Stimulated activated effector memory CD8-positive, alpha-beta T cell treated with anti-CD3 and anti-CD28 coated beads, Interleukin-12 subunit alpha, Interleukin-12 subunit beta, amount 100 ng/mL, for 72 hours (primary cell): Measurements from ENCODE around the gene SFMBT1.
A peak's percentile ranks its signal among the peaks of the same experiment; 100 is the strongest.

Experiments
- ATAC-seq: fragments of 150-1000 bp; cut with Tn5 transposase; 2 replicates; pipeline ENCODE4 v1.10.0; 2021
- DNase-seq, 2 donors: peaks; one replicate each; pipeline ENCODE4 v3.0.0; 2021 to 2022; ENCODE audit warnings: low spot score in 2 of 2
- H3K27ac Mint-ChIP-seq: one replicate; pipeline ENCODE4 v1.8.0; 2022; ENCODE audit warnings: mild to moderate bottlenecking, mixed read lengths
- H3K36me3 Mint-ChIP-seq: one replicate; pipeline ENCODE4 v1.8.0; 2022; ENCODE audit warnings: mild to moderate bottlenecking, mixed read lengths
- H3K4me1 Mint-ChIP-seq: one replicate; pipeline ENCODE4 v1.8.0; 2022; ENCODE audit warnings: mixed read lengths
- H3K4me3 Mint-ChIP-seq: one replicate; pipeline ENCODE4 v1.8.0; 2022; ENCODE audit warnings: mild to moderate bottlenecking, mixed read lengths
- H3K9me3 Mint-ChIP-seq: one replicate; pipeline ENCODE4 v1.8.0; 2022; ENCODE audit warnings: mixed read lengths

SFMBT1 gene

DNA sequence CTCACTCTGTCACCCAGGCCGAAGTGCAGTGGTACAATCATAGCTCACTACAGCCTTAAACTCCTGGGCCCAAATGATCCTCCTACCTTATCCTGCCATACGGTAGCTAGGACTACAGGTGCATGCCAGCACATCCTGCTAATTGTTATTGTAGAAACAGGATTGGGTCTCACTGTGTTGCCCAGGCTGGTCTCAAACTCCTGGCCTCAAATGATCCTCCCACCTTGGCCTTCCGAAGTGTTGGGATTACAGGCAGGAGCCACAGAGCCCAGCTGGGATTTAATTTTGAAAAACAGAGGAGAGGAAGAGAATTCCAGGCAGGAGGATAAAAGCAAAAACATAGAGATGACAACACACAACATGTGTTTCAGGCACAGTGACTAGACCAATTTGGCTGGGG lies 40.5 kb downstream of the SFMBT1 start:
- Mint-ChIP-seq H3K36me3 (no peaks in the 10 kb centered on the region), H3K27ac (peak overlapping the region; percentile 23)

DNA sequence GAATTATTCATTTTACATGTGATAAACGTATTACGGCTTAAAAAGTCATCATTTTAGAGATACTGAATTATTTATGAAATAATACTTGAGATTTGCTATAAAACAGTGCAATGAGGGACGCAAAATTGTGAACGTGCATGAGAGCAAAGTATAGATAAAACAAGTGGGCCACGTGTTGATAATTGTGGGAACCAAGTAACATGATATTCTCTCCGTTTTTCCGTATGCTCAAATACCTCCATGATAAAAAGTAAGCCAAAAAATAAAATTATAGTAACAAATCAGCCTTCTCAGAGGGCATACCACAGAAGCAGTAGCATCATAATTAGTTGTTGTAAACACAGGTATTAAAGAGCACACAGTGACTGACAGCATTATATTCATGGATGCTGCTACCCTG lies 42.6 kb downstream of the SFMBT1 start:
- ATAC-seq (no peak), DNase-seq (no peak)
- Mint-ChIP-seq H3K4me1 (peaks cover 18% of the 10 kb centered on the region), H3K36me3 (no peaks in the 10 kb centered on the region), H3K27ac (no peak overlapping the region), H3K4me3 (no peak overlapping the region), H3K9me3 (no peaks in the 10 kb centered on the region)

More for the DNA sequence above, 40.5 kb downstream of the SFMBT1 start:
- H3K4me3 Mint-ChIP-seq: no peak overlapping the region
- no peaks in the 10 kb centered on the region for H3K9me3 Mint-ChIP-seq
- ATAC-seq (no peak), DNase-seq (no peak)
- peaks cover 23% of the 10 kb centered on the region for H3K4me1 Mint-ChIP-seq

DNA sequence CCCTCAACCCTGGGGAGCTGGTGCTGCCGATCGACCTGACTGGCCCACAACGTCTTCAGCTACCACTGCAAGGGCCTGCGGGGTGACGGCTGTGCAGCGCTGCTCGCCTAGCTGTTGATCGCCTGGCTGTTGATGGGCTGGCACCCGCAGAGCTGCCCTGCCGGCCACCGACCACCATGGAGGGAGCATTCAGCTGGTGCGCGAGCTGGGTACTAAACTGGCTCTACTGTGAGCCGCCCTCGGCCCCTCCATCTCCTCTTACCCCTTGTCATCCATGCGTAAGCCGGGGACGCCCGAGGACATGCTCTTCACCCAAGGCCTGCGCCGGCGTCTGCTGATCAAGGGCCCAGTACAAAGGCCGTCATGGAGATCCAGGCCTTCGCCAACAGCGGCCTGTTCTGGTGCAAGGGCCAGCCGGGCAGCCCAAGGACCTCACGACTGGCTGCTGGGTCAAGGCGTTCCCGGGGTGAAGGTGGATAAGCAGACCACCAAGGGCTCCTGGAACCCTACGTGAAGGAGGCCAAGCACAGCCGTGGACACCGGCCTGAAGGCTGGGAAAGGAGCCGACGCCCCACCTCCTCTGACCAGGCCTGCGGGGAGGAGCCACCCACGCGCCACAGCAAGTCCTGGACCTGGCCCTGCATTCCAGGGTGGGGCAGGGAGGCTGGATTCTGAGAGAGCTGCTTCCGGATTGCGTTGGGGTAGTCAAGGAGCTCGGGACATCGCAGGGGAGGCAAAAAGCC lies 46.9 kb downstream of the SFMBT1 start:
- DNase-seq (no peak), ATAC-seq (no peak)
- Mint-ChIP-seq H3K27ac (no peak overlapping the region), H3K4me1 (peaks cover under 1% of the 10 kb centered on the region), H3K9me3 (no peaks in the 10 kb centered on the region), H3K36me3 (no peaks in the 10 kb centered on the region), H3K4me3 (no peak overlapping the region)

DNA sequence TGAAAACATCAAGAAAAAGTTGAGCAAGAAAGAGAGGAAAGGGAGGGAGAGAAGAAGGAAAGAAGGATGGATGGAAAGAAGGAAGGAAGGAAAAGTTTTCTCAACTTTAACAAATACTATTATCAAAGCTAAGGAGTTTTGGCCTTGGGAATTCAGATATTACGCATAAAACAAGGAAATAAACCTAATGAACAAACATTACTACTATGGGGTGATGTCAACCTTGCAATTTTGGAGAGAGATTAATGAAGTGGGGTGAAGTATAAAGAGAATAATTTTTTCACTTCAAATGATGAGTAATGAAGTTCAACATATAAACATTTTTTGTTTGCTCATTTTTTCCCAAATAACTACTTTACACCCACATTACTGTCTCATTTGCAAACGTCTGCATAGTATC lies 55.2 kb downstream of the SFMBT1 start:
- H3K4me3 Mint-ChIP-seq: no peak overlapping the region
- no peak overlapping the region for H3K27ac Mint-ChIP-seq
- ATAC-seq (no peak), DNase-seq (no peak)
- no peaks in the 10 kb centered on the region for H3K9me3 Mint-ChIP-seq
- H3K36me3 Mint-ChIP-seq: no peaks in the 10 kb centered on the region
- peaks cover 24% of the 10 kb centered on the region for H3K4me1 Mint-ChIP-seq

DNA sequence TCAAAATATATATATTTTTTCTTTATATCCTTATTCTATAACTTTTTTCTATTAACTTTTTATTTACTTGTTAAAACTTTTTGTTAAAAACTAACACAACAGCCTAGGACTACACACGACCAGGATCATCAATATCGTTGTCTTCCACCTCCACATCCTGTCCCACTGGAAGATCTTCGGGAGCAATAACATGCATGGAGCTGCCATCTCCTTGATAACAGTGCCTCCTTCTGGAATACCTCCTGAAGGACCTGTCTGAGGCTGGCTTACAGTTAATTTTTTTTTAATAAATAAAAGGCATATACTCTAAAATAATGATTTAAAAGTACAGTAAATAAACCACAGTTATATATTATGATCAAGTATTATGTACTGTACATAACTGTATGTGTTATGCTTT lies 58.9 kb downstream of the SFMBT1 start:
- ATAC-seq (no peak), DNase-seq (no peak)
- Mint-ChIP-seq H3K36me3 (peaks cover 6% of the 10 kb centered on the region), H3K27ac (no peak overlapping the region), H3K4me3 (no peak overlapping the region), H3K9me3 (no peaks in the 10 kb centered on the region), H3K4me1 (peaks cover 33% of the 10 kb centered on the region)

DNA sequence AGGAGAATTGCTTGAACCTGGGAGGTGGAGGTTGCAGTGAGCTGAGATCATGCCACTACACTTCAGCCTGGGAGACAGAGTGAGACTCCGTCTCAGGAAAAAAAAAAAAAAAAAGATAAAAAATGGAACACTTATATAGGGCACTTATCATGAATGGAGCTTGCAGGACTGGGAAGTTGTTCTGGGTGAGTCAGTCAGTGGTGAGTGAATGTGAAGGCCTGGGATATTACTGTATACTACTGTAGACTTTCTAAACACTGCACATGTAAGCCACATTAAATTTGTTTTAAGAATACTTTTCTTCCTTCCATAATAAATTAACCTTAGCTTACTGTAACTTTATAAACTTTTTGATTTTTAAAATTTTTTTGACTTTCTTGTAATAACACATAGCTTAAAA lies 59.8 kb downstream of the SFMBT1 start:
- Mint-ChIP-seq H3K9me3 (no peaks in the 10 kb centered on the region), H3K36me3 (peaks cover 6% of the 10 kb centered on the region), H3K4me1 (peaks cover 27% of the 10 kb centered on the region), H3K4me3 (no peak overlapping the region), H3K27ac (no peak overlapping the region)
- ATAC-seq: no peak
- no peak for DNase-seq

DNA sequence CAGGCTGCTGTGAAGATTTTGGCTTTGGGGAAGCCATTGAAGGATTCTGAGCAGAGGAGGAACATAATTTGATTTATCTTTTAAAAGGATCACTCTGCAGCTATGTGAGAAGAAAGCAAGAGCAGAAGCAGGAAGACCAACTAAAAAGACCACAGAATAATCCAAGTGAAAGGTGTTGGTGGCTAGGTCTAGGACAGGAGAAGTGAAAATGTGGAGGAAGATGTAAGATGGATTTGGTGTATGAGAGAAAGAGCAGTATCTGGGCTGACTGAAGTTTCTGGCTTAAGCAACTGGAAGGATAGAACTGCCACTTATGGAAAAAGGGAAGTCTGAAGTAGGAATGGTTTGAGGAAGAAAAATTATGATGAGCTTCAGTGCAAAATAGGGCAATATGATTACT lies 62.0 kb downstream of the SFMBT1 start:
- H3K4me3 Mint-ChIP-seq: peak overlapping the region; percentile 54
- no peaks in the 10 kb centered on the region for H3K9me3 Mint-ChIP-seq
- no peak for DNase-seq
- H3K36me3 Mint-ChIP-seq: peaks cover 6% of the 10 kb centered on the region
- peak; percentile 43 for ATAC-seq
- peaks cover 18% of the 10 kb centered on the region for H3K4me1 Mint-ChIP-seq
- H3K27ac Mint-ChIP-seq: peak overlapping the region; percentile 90

DNA sequence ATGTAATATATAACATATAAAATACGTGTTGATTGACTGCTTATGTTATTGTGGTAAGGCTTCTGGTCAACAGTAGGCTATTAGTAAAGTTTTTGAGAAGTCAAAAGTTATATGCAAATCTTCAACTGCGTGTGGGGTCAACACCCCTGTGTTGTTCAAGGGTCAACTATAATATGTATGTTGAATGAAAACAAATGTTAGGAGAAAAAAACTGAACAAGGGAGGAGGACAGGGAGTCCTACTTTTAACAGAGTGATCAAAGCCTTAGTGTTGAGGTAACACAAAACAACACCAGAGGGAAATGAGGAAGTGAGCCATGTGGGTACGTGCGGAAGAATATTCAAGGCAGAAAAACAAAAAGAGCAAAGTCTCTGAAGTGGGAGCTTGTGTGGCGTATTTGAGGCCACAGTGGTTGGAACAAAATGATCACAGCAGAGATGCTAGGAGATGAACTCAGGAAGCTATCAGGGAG lies 62.5 kb downstream of the SFMBT1 start:
- ATAC-seq: peak; percentile 93
- peak; percentile 18 to 51 for DNase-seq
- Mint-ChIP-seq H3K27ac (peak overlapping the region; percentile 90), H3K36me3 (peaks cover 6% of the 10 kb centered on the region), H3K4me1 (peaks cover 18% of the 10 kb centered on the region), H3K9me3 (no peaks in the 10 kb centered on the region), H3K4me3 (peak overlapping the region; percentile 54)

DNA sequence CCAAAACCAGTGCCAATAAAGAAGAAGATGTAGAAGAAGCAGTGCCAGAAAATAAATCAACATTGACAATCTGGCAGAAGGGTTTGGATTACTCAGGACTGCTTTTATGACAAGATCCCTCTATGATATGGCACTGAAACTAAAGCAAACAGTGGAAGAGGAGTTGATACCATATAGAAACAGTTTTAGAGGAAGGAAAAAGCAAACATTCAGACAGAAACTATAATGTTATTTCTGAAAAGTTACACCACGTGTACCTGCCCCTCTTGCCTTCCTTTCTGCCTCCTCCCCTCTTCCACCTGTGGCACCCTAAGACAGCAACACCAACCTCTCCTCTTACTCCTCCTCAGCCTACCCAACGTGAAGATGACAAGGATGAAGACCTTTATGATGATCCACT lies 63.0 kb downstream of the SFMBT1 start:
- DNase-seq: no peak
- peak; percentile 68 for ATAC-seq
- H3K36me3 Mint-ChIP-seq: peaks cover 6% of the 10 kb centered on the region
- peak overlapping the region; percentile 90 for H3K27ac Mint-ChIP-seq
- peaks cover 18% of the 10 kb centered on the region for H3K4me1 Mint-ChIP-seq
- H3K4me3 Mint-ChIP-seq: peak overlapping the region; percentile 54
- no peaks in the 10 kb centered on the region for H3K9me3 Mint-ChIP-seq

DNA sequence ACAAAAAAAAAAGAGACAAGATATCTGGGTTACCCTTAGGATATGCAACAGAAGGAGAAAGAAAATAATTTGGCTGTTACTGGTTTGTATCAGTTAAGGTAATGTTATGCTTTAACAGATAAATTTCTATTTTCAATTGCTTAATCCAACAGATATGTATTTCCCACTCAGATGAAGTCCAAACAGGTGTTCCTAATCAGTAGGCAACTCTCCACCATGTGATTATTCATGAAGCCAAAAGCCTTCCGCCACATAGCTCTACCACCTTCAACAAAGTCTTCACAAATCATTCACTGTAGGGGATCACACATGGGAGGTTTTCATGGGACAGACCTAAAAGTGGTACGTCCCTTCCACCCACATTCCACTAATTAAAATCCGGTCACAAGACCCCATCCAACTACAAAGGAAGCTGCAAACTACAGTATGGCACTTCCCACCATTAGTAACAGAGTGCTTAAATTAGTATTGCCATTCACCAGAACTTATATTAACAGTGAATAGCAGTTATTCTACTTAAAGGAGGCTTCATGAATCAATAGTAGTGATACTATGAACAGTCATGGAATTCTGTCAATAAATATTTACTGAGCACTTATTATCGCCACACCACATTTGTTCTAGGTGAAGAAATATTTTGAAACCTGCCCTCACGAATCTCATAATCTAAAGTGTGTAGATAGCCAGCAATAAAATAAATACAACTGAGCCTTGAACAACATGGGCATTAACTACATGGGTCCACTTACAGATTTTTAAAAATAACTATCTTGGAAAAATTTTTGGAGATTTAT lies 66.5 kb downstream of the SFMBT1 start:
- Mint-ChIP-seq H3K36me3 (peaks cover 6% of the 10 kb centered on the region), H3K9me3 (no peaks in the 10 kb centered on the region), H3K27ac (no peak overlapping the region), H3K4me3 (no peak overlapping the region), H3K4me1 (peaks cover 19% of the 10 kb centered on the region)
- no peak for ATAC-seq
- DNase-seq: no peak

DNA sequence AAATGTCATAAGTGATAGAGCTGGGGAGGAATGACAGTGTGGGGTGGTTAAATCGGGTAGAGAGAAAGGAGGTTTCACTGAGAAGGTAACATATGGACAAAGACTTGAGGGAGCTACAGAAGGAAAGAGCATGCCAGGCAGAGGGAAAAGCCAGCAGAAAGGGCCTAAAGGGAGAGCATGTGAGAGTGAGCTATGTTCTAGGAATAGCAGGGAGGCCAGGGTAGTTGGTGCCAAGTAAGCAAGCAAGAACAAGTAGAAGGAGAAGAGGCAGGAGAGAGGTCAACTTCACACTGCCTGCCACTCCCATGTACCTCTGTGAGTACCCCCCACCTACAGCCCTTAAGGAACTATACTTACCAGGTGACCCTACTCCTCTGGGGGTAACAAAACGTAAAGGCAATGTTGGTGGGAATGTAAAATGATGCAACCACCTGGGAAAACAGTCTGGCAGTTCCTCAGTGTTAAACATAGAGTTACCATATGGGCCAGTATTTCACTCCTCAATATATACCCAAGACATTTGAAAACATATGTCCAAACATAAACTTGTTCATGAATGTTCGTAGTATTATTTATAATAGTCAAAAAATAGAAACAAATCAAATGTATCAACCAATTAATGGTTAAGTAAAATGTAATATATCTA lies 67.6 kb downstream of the SFMBT1 start:
- H3K4me3 Mint-ChIP-seq: no peak overlapping the region
- ATAC-seq: no peak

DNA sequence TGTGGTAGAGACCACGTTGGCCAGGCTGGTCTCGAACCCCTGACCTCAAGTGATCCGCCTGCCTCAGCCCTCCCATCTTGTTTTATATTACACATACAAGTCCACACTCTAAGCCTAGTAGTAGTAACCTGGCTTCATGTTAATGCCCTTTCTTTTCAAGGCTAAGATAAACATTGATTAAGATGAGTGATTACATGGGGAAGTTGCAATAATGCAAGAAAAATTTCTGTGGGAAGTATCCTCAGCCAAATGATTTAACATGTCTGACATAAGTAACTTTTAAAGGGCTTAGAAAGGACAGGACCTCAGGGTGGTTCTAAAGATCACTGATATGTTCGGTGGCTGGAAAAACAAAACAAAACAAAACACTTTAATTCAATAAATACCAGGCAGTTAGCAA lies 72.1 kb downstream of the SFMBT1 start:
- ATAC-seq (no peak), DNase-seq (no peak)
- Mint-ChIP-seq H3K9me3 (no peaks in the 10 kb centered on the region), H3K4me1 (peaks cover 8% of the 10 kb centered on the region), H3K36me3 (peaks cover 2% of the 10 kb centered on the region), H3K4me3 (no peak overlapping the region), H3K27ac (no peak overlapping the region)

More for the DNA sequence above, 67.6 kb downstream of the SFMBT1 start:
- peaks cover 16% of the 10 kb centered on the region for H3K4me1 Mint-ChIP-seq
- no peaks in the 10 kb centered on the region for H3K9me3 Mint-ChIP-seq
- H3K36me3 Mint-ChIP-seq: peaks cover 6% of the 10 kb centered on the region
- no peak for DNase-seq
- H3K27ac Mint-ChIP-seq: peak overlapping the region; percentile 33

DNA sequence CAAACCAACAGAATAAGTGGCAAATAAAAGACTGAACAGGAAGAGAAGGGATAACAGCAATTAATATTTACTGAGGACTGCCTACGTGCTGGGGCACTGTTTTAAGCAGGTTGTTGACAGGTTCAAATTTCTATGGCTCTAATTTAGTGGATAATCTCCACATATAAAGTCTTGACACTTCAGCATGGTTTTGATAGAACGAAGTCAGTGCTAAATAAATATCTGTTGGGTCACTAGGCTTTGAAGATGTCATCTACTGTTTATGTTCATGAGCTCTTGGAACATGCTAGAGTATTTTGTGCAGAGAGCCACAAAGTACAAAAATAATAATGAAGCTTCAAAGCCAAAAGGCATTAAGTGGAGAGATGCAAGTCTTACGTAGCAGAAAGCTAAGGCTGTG lies 74.0 kb downstream of the SFMBT1 start:
- Mint-ChIP-seq H3K4me1 (peaks cover 8% of the 10 kb centered on the region), H3K9me3 (no peaks in the 10 kb centered on the region), H3K4me3 (no peak overlapping the region), H3K36me3 (peaks cover 6% of the 10 kb centered on the region), H3K27ac (no peak overlapping the region)
- ATAC-seq: no peak
- DNase-seq: no peak

DNA sequence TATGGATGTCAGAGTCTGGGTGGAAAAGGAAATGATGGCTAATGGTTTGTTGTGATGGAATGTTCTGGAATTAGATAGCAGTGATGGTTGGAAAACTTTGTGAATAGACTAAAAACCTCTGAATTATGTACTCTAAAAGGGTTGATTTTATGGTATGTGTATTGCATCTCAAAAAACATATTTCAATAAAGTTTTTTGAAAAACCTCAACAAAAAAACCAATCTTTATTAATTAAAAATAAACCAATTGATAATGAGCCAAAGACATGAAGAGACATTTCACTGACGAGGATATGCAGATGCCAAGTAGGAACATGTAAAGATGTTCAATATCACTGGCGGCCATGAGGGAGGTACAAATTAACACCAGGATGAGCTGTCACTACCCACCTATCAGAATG lies 78.5 kb downstream of the SFMBT1 start:
- Mint-ChIP-seq H3K36me3 (peaks cover 19% of the 10 kb centered on the region), H3K9me3 (no peaks in the 10 kb centered on the region), H3K4me1 (no peaks in the 10 kb centered on the region), H3K27ac (no peak overlapping the region), H3K4me3 (no peak overlapping the region)
- DNase-seq (no peak), ATAC-seq (no peak)

DNA sequence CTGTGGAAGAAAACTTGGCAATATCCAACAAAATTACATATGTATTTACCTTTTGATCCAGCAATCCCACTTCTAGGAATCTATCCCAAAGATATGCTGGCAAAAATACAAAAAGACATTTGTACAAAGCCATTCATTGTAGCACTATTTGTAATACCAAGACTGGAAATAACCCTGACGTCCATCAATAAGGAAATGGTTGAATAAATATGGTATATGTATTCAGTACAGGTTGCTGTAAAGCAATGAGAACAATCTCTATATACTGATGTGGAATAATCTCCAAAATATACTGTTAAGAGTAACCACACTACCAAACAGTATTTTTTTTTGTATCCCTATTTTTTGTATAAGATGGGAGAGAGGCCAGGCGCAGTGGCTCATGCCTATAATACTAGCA lies 83.7 kb downstream of the SFMBT1 start:
- Mint-ChIP-seq H3K4me3 (no peak overlapping the region), H3K27ac (no peak overlapping the region), H3K4me1 (peaks cover 9% of the 10 kb centered on the region), H3K9me3 (no peaks in the 10 kb centered on the region), H3K36me3 (peaks cover 14% of the 10 kb centered on the region)
- ATAC-seq (no peak), DNase-seq (no peak)
